NCI-H82 treated with DMSO at 0.1 percent for 48 hours (cell line): ENCODE results near the gene NCSTN.
A peak's percentile ranks its signal among the peaks of the same experiment; 100 is the strongest.

Experiments used
- DNase-seq: peaks from one replicate; lab custom pipeline; 2025; ENCODE audit not compliant: unreplicated experiment; lab: John Stamatoyannopoulos, UW

The NCSTN gene

DNA sequence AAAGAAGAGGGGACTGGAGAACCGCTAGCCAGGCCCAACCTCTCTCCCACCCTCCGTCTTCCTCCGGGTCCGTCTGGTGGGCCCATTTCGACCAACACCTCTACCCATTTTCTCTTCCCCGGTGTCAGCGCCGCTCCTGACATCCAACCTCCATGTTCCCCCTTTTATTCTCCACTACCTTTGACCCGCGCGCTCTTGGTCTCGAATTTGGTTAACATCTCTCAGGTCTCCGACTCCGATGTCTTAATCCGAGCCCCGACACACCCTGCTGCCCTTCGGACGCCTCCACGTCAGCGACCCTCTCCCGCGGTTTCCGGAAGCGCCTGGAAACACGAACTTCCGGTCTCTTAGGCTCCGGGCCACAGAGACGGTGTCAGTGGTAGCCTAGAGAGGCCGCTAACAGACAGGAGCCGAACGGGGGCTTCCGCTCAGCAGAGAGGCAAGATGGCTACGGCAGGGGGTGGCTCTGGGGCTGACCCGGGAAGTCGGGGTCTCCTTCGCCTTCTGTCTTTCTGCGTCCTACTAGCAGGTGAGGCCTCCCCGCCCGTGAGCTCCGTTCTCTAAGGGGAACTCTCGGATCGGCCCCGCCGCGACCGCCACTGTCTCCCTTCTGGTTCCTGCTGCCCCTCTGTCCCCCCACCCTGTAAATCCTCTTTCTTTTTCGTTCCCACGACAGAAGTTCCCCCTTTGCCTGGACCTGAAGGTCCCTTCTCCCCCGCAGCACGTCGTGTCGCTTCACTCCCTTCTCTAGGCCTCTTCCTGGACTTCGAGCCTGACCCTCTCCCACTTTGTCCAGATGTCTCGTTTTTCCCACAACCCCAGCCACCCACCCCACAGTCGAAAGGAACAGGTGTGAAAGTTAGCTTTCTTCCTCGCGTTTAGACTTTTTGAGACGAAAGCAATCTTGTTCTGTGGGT lies at the start of gene NCSTN, which contains the start of gene COPA:
TSS of gene NCSTN (plus strand) at position 431 of the 917 bp plus-strand sequence. CDS start at position 445, 14 bp downstream.
TSS of gene COPA (minus strand) at position 298 of the 917 bp plus-strand sequence. CDS start at position 218, 80 bp downstream.
- DNase-seq = peak; percentile 90

DNA sequence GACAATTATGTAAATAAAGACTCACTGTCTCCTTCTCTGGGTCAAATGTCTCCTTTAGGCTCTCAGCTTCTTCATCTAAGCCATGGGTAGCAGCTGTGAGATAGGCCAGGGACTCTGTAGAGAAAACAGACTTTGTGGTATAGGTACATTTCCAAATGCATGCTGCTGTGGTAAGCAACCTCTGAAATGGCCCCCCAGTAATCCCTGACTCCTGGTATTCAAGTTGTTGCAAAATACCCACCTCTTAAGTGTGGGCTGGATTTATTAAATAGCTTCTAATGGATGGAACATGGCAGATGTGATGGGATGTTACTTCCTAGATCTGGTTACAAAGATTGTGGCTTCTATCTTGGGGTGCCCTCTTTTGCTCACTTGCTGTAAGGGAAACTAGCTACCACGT lies 47.1 kb upstream of the NCSTN start:
- no peak for DNase-seq

DNA sequence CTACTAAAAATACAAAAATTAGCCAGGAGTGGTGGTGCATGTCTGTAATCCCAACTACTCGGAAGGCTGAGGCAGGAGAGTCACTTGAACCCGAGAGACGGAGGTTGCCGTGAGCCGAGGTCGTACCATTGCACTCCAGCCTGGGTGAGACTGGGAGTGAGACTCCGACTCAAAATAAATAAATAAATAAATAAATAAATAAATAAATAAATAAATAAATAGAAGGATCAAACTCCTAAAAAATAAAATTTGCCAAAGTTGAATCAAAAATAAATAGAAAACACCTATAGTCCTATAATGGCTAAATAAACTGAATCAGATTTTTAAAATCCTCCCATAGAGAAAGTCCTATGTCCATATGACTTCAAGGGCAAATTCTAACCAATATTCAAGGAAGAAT lies 43.0 kb upstream of the NCSTN start:
- no peak for DNase-seq

DNA sequence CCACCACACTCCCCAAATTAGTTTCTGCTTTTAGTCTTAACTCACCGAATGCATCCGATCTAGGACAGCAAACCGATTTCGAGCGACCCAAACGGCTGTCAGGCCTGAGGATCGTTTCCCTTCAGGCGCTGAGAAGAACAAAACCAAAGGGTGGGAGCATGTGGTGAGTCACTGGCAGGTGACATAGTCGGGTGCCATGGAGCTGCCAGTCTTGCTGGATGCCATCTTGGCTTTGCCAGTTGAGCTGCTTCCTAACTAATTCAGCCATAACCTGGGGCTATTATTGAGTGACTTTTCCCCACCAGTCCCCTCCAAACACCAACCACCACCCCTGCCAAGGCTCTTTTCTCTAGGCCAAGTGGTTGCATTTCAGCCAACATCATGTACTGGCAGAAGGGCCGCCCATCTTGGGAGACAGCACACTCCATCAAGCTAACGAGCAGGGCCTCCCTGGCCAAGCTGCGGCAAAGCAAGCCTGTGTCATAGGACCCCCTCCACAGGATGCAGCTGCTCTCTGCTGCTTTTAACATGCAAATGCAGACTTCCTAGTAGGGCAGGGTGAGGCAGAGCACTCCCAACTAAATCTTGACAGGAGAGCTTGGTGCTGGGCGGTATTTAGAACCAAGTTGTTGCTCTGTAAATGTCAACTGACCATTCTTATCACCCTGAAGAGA lies 35.9 kb upstream of the NCSTN start:
- DNase-seq = no peak

DNA sequence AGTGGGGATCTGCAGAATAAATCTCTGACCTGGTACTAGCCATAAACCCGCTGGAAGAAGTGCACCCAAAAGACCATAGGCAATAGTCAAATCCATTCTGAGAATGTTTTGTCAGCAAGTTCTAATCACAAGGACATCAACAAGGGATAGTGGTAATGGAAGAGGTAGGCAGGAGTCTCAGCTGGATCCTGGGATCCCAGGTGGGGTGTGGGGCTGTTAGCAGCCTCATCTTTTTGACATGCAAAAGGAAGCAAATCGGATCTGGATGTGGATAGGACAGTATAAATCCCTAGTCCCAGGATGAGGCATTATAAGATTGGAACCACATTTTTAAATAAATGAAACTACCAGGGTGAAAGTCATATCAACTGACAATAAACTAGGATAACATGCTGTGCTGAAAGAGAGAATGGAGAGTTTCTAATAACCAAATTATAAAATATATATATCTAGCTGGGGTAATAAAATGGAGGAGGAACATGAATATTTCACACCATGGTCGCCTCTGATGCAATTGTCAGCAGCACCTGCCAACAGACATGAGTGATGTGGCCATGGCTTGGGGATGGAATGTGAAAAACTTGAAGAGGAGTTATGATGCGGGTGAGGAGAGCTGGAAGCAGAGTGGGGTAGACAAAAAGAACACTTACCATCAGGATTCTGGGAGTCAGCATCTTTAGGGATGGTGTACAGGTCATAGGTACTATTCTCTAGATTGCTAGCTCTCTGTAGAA lies 34.6 kb upstream of the NCSTN start:
- no peak for DNase-seq

DNA sequence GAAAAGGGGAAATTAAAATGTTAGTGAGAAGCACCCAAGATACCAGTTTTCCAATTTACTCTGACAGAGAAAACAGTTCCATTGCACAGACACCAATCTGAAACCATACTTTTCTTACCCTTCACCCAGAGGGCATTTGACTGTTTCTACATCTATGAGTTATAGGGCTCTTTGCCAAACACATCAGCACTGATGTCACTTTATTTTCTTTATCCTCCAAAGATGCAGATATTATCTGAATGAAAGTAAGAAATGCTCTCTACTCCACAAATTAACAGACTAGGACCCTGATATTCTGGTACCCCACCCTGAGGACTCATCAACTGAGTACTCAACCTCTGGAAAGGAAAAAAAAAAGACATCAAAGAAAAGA lies 34.0 kb upstream of the NCSTN start:
- DNase-seq = no peak

DNA sequence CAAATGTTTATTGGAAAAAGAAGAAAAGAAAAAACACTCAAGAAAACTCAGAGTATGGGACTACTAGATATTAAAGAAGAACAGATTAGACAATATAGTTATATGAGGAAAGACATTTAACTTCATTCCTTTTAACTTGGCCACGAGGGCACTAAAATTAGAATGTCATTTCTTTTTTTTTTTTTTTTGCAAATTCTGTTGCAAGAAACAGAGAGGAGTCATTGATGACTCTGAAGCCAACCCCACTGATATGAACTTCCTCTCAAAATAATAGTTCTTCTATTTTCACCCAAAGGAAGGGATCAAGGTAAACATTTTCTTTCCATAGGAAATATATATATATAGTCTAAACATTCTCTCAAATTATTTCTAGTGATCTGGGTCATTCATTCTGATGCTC lies 33.6 kb upstream of the NCSTN start:
- no peak for DNase-seq

DNA sequence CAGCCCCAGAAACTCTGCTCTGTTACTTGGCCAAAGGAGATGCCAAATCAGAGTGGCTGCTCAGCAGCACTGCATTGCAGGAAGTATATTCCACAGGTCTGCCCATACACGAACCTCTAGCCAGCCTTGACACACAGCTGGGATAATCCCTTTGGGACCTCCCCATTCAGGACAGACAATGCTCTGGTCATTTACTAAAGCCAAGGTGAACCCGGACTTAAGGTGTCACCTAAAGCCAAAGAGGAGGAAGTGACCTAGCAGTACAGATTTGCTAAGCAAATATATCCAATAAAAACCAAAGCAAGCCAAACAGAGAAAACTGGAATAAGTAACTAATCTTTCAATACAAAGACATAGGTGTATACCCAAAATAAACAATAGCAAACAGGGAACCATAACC lies 27.8 kb upstream of the NCSTN start:
- no peak for DNase-seq

DNA sequence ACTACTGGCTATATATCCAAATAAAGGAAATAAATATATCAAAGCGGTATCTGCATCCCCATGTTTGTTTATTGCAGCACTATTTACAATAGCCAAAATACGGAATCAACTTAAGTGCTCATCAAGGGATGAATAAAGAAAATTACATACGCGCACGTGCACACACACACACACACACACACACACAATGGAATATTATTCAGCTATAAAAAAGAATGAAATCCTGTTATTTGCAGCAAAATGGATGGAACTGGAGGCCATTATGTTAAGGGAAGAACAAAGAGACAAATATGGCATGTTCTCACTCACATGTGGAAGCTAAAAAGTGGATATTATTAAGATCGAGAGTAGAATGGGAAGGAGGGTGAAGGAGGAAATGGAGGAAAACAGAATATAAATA lies 20.4 kb upstream of the NCSTN start:
- DNase-seq = no peak

DNA sequence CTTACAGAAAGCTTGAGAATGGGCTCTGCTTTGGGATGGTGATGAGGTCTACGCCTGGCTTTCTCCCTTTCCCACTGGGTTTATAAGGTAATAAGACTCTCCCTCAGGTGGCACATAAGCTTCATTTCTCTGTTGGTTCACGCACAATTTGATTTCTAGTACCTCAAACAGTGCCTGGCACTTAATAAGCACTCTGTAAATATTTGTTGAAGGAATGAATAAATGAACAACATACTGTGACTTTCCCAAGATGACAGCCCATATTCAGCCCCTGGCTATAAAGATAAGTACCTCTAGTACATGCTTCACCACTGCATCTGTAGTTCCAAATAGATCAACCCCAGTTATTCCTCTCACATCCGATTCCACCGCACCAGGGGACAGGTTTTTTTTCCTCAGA lies 17.9 kb upstream of the NCSTN start:
- DNase-seq = no peak

DNA sequence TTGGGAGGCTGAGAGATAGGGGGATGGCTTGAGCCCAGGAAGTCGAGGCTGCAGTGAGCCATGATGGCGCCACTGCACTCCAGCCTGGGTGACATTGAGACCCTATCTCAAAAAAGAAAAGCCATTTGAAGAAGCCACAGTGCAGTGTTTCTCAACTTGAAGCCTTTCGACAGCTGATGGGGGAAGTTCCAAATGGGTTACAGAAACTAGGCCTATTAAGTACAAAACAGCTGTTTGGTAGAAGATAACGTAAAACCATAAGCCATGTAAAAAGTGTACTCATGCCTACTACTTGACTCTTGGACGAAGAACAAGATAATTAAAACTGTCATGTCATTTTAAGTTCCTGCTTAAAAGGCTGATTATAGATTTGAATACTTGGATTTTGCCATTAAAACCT lies 16.8 kb upstream of the NCSTN start:
- DNase-seq = no peak

DNA sequence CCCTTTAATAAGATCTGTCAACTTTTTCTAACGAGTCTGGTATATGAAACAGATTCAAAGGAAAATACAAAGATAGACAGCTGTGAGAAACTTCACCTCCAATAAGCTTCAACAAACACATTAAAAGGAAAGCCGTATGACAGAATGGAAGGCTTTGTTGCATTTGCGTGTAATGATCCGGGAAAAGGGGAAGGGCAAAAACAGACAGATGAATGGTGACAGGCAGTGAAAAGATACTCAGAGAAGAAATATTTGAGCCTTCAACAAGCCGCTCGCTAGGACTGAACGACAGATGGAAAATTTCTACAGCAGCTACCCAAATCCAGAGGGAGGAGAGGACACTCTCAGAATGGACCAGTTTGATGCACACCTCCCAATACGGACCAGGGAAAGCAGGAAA lies 15.0 kb upstream of the NCSTN start:
- DNase-seq = no peak

DNA sequence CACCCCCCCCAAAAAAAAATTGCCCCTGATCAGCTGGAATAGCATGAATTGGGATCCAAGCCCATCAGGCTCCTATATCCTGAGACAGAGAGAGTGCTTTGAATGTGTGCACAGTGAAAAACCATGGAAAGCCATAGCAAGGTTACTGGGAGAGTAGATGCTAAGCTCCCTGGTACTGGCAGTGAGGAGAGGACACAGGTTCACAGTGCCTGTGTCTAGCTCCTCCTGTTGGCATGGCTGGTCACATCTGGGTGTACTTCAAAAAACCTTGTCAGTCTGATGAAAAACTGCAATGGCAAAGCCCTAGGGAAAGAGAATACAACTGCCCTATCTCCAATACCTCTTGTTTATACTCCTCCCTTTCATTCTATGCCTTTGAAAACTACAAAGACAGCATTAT lies 13.1 kb upstream of the NCSTN start:
- no peak for DNase-seq

DNA sequence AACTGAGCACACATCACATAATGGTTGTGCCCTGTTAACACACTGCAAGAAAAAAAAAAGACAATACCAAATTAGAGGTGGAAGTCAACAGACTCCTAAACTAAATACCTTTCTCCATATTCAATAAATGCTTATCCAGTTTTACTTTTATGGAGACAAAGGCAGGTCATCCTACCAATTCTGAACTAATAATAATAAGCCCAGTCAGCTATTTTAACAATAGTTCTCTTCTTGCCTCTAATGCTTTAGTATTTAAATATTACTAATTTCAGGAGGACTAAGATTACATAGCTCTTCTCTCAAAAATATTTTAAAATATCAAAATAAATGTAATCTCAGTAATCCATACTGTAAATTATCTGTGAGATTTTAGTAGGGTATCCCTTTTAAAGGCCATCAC lies 10.7 kb upstream of the NCSTN start:
- DNase-seq = no peak

DNA sequence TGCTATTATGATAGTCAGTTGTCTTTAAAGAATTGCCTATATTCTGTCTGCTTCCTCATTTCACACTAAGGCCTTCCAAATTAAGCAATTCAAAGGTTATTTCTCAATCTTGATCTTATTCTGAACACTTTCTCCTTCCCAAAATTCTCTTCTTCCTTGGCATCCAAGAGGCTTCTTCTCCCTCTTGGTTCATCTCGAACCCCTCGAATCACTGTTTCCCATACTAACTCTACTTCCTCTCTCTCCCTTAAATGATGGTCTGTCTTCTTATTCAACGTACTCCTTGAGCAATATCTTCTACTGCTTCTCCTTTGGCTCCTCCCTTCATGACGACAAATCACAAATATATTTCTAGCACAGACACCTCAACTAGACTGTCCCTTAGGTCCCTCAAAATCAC lies 4.6 kb upstream of the NCSTN start:
- DNase-seq = no peak

DNA sequence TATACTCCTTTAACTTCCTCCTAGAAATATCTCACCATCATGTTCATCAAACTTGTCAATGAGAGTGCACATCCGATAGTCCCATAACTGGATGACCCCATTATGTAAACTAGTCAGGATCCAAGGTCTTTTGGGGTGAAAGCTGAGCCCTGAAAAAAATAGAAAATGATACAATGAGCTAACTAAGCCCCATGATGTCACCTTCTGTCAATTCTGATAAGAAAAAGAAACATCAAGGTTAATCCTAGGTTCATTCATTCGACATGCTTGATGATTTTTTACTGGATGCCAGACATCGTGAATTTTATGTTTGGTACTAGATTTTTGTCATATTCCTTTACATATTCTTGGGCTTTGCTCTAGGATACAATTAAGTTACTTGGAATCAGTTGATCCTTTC lies 3.0 kb upstream of the NCSTN start:
- no peak for DNase-seq

DNA sequence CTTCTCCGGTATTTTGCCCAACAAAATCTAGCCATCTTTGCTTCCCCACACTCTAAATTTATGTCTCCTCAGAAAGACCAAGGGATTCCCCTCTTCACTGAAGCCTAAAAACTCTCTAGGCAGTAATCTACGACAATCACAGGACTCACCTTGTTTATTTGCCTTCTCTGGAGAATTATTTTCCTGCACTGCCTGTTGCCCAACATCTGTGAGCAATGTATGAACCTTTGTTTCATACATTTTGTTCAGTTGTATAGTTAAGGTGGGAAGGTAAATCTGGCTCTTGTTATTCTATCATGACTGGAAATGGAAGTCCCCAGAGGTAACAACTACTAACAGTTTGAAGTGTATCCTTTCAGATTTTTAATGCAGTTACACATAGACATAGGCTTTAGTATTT lies 2.3 kb upstream of the NCSTN start:
- no peak for DNase-seq

DNA sequence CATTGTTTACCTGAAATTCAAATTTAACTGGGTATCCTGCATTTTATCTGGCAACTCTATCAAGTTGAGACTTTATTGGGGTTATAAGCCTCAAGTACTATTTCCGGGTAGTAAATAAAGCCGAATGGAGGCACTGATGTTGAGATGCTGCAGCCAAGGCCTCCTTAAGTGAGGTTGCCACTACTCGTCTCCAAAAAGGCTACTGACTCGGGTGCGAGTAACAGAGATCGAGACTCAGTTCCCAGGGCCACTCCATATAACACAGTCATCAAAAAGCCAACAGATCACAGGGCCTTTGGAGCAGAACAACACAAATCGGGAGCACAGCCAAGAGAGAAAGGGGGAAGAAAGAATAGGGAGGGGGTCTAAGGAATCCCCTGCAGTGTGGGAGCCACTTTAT lies 657 bp upstream of the NCSTN start:
- no peak for DNase-seq

DNA sequence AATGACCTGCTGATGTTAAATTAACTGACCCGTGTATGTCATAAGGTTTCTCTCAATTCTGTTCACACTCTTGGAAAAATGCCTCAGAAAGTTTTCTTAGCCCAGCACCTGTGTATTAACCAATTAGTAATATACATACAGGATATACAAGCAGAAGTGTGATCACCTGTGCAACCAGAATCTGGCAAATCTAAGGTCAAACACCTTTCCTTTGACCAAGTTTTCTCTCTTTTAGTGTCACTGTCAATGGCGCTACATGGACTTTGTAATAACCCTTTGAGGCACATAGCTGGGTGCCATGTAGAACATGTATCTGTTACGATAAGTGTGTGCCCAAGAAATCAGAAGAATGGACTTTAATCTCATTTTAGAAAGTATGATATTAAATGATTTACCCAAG lies 1.1 kb downstream of the NCSTN start:
- DNase-seq = no peak

DNA sequence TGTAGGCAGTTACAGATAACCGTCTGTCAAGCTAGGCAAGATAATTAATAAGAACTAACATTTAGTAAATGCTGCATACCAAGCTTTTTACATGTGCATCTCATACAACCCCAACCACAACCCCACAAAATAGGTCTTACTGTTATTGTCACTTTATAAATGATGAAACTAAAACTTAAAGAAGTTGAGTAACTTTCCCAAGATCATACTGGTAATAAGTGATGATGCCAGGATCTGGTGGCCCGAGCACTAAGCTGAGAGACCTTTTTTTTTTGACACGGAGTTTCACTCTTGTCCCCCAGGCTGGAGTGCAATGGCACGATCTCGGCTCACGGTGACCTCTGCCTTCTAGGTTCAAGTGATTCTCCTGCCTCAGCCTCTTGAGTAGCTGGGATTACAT lies 1.8 kb downstream of the NCSTN start:
- DNase-seq = no peak

DNA sequence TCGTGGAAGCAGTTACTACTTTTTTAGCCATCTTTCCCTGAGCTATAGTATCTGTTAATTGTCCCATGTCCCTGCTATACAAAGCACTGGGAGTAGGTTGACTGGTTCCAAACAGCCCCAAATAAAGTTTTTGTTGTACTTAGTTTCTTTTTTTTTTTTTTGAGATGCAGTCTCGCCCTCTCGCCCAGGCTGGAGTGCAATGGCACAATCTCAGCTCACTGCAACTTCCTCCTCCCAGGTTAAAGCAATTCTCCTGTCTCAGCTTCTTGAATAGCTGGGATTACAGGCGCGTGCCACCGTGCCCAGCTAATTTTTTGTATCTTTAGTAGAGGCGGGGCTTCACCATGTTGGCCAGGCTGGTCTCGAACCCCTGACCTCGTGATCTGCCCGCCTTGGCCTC lies 3.3 kb downstream of the NCSTN start:
- no peak for DNase-seq

DNA sequence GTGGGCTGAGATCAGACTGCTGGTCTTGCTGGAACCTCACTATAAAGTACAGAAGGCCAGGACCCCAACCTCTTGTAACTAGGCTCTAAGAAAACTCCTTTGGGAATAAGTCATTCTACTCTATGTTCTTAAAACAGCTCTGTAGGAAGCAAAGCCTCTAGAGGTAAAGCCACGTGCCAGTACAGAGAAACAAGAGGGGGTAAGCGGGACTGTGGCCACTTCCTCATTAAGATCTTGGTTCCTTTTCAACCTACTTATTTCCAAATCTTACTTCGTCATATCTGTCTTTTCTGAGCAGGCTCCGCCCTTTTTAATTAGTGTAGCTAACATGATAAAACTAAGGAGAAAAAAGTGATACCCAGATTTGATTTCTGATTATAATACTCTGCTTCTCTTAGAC lies 3.8 kb downstream of the NCSTN start:
- no peak for DNase-seq
